Tibial nerve (tissue), 3 donors: ENCODE measurements around the gene FRMD3.

Experiments
- POLR2A ChIP-seq, 2 donors: fragments of 450-650 bp; IDR thresholded peaks; one replicate each; pipeline ENCODE4 v1.6.1; 2017; ENCODE audit warnings: antibody characterized with exemption in 2 of 2, mild to moderate bottlenecking in 2 of 2, moderate library complexity in 2 of 2
- TF ChIP-seq, protein P1 (sequence below), 5 experiments: fragments of 200-600 bp in 3 of 5; fragments of 450-650 bp in 2 of 5; sonication (generic) in 3 of 5; IDR thresholded peaks; one replicate each; pipeline ENCODE4 v1.5.1; 2016 to 2019; ENCODE audit warnings: antibody characterized with exemption in 5 of 5, mild to moderate bottlenecking in 3 of 5, moderate library complexity in 2 of 5

DNA sequence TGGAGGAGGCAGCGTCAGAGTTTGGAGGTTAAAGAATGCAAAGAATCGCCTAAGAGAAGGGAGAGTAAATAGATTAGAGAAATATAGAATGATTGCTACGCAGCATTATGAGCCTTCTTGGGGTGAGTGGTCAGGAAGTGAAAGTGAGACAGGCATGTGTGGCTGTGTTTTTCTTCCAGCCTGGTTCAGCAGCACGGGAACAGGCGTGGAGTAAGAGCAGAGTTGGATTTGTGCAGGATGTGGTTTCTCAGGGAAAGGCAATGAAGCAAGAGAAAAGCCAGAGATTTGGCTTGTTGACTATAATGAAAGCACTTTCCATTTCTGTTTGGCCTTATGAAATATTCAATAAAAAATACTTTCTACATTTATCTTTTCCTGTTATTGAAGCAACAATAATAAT lies 34.3 kb upstream of the FRMD3 start:
- TF ChIP-seq, protein P1, sequence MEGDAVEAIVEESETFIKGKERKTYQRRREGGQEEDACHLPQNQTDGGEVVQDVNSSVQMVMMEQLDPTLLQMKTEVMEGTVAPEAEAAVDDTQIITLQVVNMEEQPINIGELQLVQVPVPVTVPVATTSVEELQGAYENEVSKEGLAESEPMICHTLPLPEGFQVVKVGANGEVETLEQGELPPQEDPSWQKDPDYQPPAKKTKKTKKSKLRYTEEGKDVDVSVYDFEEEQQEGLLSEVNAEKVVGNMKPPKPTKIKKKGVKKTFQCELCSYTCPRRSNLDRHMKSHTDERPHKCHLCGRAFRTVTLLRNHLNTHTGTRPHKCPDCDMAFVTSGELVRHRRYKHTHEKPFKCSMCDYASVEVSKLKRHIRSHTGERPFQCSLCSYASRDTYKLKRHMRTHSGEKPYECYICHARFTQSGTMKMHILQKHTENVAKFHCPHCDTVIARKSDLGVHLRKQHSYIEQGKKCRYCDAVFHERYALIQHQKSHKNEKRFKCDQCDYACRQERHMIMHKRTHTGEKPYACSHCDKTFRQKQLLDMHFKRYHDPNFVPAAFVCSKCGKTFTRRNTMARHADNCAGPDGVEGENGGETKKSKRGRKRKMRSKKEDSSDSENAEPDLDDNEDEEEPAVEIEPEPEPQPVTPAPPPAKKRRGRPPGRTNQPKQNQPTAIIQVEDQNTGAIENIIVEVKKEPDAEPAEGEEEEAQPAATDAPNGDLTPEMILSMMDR (IDR thresholded peaks at IDR 0.05): no peak
- no peak for TF ChIP-seq POLR2A (IDR thresholded peaks at IDR 0.05)
